Thyroid gland (tissue), 4 donors: ENCODE results near the gene COG2.

Experiments
- CTCF ChIP-seq, 6 experiments: fragments of 200-600 bp in 3 of 6; fragments of 450-650 bp in 3 of 6; sonication (generic) in 3 of 6; IDR thresholded peaks; one replicate each; pipeline ENCODE4 v1.5.1; 2016 to 2019; ENCODE audit warnings: antibody characterized with exemption in 6 of 6, mild to moderate bottlenecking in 2 of 6, inconsistent platforms in 1 of 6, moderate library complexity in 1 of 6
- POLR2A ChIP-seq, 2 donors: fragments of 450-650 bp; IDR thresholded peaks; one replicate each; pipeline ENCODE4 v1.6.1; 2017; ENCODE audit warnings: antibody characterized with exemption in 2 of 2, mild to moderate bottlenecking in 2 of 2, moderate library complexity in 1 of 2

GRCh38 chr1:230700132-230700531, 57.9 kb downstream of the COG2 start:
- TF ChIP-seq POLR2A (IDR thresholded peaks at IDR 0.05) (no peak), CTCF (IDR thresholded peaks at IDR 0.05) (no peak)
